HG02852 (cell line): ENCODE results near the gene KIAA1614.

Experiments
- ATAC-seq: cut with Tn5 transposase; IDR thresholded peaks from one replicate; pipeline ENCODE4 v1.9.1; 2021; ENCODE audit warnings: mild to moderate bottlenecking, moderate library complexity; ENCODE audit not compliant: unreplicated experiment

KIAA1614 gene

GRCh38 chr1:180994262-180994661 lies 81.6 kb downstream of the KIAA1614 start:
- ATAC-seq: no peak

DNA sequence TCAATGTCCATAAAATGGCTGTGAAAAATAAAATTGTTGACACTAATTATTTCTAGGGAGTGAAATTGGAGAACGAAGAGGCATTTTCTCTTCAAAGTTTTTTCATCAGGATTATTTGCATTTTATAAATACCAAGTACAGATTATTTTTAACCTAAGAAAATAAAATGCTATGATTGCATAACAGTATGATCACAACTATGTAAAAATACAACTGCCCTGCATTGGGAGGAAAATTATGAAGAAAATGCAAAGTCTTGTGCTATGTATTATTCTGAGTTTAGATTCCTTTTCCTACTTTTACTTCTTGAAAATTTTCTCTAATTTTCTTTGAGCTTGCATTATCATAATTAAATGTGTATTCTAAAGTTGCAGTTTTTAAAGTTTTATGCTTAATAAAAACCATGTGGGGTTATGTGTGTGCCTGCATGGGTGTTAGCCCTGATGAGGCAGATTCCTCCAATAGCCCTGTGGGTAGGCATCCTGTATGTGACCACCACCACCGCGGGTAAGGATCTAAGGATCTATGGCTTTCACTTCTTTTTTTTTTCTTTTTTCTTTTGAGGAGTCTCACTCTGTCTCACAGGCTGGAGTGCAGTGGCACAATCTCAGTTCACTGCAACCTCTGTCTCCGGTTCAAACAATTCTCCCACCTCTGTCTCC lies 85.3 kb downstream of the KIAA1614 start:
- no peak for ATAC-seq
